Right renal pelvis (tissue), 4 donors: ENCODE results near the gene BRICD5. TPM values are rescaled to one million over a fixed set of nuclear protein-coding genes. Genes with fewer than 3 reads are reported as not detected.

ENCODE experiments used
- DNase-seq, 4 donors: peaks; one replicate each; pipeline ENCODE4 v3.0.0-alpha.2; 2013; ENCODE audit warnings: low read depth in 4 of 4, low spot score in 3 of 4, missing footprints in 1 of 4
- polyA plus RNA-seq, 4 donors: library from polyadenylated mRNA; unstranded; fragments of 120-200 nt; gene quantifications; one replicate each; pipeline ENCODE4 v1.2.1, GENCODE V29; 2013; ENCODE audit not compliant: insufficient read length in 4 of 4

BRICD5 gene
- polyA plus RNA-seq, 4 donors: 4.1 to 9.2 (median 5.4) TPM

- no peak for DNase-seq
Measured at GRCh38 chr16:2238150-2238837, 27.6 kb upstream of the BRICD5 start.

GRCh38 chr16:2237493-2238149 is 27.0 kb upstream of the BRICD5 start:
- no peak for DNase-seq

- no peak for DNase-seq
Measured at GRCh38 chr16:2237102-2237482, 26.4 kb upstream of the BRICD5 start.

GRCh38 chr16:2236337-2237101 is 25.9 kb upstream of the BRICD5 start, which contains the start of gene DNASE1L2:
DNASE1L2 (plus strand) TSS chr16:2236444; CDS start chr16:2236817, 373 bp downstream.
- DNase-seq: no peak

- DNase-seq: no peak
Measured at GRCh38 chr16:2235695-2236336, 25.2 kb upstream of the BRICD5 start.

GRCh38 chr16:2235234-2235651 is 24.6 kb upstream of the BRICD5 start:
- DNase-seq: no peak

- DNase-seq: no peak
Measured at GRCh38 chr16:2234813-2235170, 24.1 kb upstream of the BRICD5 start.

GRCh38 chr16:2233872-2234812 is 23.5 kb upstream of the BRICD5 start:
- no peak for DNase-seq

- DNase-seq: no peak
Measured at GRCh38 chr16:2233046-2233775, 22.5 kb upstream of the BRICD5 start.

GRCh38 chr16:2232094-2232990 is 21.7 kb upstream of the BRICD5 start:
- DNase-seq: no peak

GRCh38 chr16:2231016-2231931 is 20.6 kb upstream of the BRICD5 start:
- no peak for DNase-seq

- DNase-seq: no peak
Measured at GRCh38 chr16:2230376-2230775, 19.7 kb upstream of the BRICD5 start.

GRCh38 chr16:2229632-2230250 is 19.1 kb upstream of the BRICD5 start:
- DNase-seq: no peak

GRCh38 chr16:2229091-2229490 is 18.4 kb upstream of the BRICD5 start:
- DNase-seq: no peak

- DNase-seq: no peak
Measured at GRCh38 chr16:2228161-2228824, 17.6 kb upstream of the BRICD5 start.

- no peak for DNase-seq
Measured at GRCh38 chr16:2226918-2227317, 16.3 kb upstream of the BRICD5 start.
